GM06990 (cell line): ENCODE measurements around the gene PAPPA.

Source experiments
- DNase-seq: peaks from one replicate; pipeline ENCODE4 v3.0.0-alpha.2; 2011; ENCODE audit not compliant: insufficient read length; ENCODE audit errors: extremely low read depth
- H3K27me3 ChIP-seq: replicated peaks from 2 replicates; pipeline ENCODE4 v1.6.0; 2011; ENCODE audit warnings: low read length; ENCODE audit not compliant: control insufficient read depth, insufficient read depth
- H3K36me3 ChIP-seq: 2 replicates; pipeline ENCODE4 v1.5.1; 2011; ENCODE audit warnings: low read length; ENCODE audit not compliant: control insufficient read depth, insufficient read depth
- H3K4me3 ChIP-seq: replicated peaks from 2 replicates; pipeline ENCODE4 v1.5.1; 2011; ENCODE audit warnings: low read depth, mild to moderate bottlenecking, control low read depth, low read length
- CTCF ChIP-seq: IDR thresholded peaks from 2 replicates; pipeline ENCODE4 v1.5.1; 2011; ENCODE audit warnings: low read length, control low read depth, mild to moderate bottlenecking, inconsistent platforms; ENCODE audit not compliant: insufficient read depth, poor library complexity, severe bottlenecking

The PAPPA gene

DNA sequence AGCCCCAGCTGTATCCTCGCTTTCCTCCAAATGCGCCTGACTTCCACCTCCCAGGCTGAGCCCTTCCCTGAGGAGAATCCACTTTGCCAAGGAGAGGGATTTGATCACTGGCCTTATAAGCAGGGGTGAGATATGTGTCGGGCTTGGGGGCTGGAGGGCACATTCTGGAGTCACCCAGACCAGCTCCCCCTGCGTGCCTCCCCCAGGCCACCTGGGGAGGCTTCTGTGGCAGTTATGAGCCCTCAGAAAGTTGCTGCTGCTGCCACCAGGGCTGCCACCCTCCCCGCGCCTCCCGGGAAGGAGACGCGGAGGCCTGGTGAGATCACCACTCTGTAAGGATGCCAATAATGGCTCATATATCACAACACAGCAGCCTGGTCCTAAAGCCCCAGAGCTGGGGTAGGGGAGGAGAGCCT, 211.5 kb downstream of the PAPPA start:
- TF ChIP-seq CTCF: no peak
- no peak for DNase-seq
- no peak overlapping the region for H3K4me3 ChIP-seq
- no peaks in the 10 kb centered on the region for H3K27me3 ChIP-seq
- H3K36me3 ChIP-seq: no peaks in the 10 kb centered on the region

DNA sequence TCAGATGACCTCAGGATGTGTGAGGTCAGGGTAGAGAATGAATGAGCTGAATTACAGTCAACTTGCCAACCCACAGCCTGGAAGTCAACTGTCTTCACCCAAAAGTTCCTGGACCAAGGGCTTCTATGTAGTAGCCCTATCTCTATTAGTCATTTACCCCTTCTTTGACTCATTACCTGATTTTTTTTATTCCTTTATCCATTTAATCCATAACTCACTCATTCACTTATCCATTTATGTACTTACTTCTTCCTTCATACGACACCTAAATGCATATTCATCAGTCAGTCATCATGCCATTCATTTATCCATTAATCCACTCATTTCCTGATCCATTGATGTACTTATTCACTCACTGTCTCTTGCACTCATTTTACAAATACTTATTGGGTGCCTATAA, 212.7 kb downstream of the PAPPA start:
- DNase-seq: no peak
- H3K27me3 ChIP-seq: no peaks in the 10 kb centered on the region
- TF ChIP-seq CTCF: no peak
- no peak overlapping the region for H3K4me3 ChIP-seq
- H3K36me3 ChIP-seq: no peaks in the 10 kb centered on the region

DNA sequence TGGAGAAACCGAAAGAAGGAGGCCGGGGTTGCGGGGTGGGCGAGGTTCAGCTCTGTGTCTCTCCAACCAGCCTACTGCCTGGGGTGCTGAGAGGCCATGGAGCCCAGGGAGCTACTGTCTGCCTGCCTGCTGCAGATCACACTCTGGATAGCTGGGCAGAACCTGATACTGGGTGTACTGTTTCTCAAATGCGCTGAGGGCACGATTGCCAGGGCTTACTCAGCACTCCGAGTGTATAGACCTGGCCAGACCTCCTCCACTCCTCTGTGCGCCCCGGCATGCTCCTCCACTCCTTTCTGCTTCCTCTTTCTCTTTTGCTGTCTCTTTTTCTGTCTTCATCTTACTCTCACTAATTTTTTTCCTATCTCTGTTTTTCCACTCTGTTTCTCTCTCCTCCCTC, 215.1 kb downstream of the PAPPA start:
- Histone ChIP-seq H3K36me3 (no peaks in the 10 kb centered on the region), H3K4me3 (no peak overlapping the region), H3K27me3 (no peaks in the 10 kb centered on the region)
- no peak for TF ChIP-seq CTCF
- no peak for DNase-seq

DNA sequence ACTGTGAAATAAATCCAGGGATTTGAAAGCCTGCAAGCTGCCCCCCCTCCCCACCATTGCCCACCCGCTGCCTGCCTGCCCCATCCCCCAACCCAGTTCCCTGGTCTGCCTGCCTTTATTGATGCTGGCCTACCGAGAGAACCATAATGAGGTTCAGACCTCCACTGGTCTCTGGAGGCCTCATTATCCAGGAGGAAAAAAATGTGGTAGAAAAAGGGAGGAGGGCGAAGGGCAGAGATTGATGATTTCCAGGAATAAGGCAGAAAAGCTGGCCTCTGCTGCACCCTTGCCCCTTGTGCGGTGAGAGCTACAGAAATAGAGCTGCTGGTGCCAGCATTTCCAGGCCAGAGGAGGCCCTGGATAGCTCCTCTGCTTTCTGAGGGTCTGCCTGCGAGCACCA, 216.1 kb downstream of the PAPPA start:
- H3K4me3 ChIP-seq: no peak overlapping the region
- DNase-seq: no peak
- no peaks in the 10 kb centered on the region for H3K36me3 ChIP-seq
- H3K27me3 ChIP-seq: no peaks in the 10 kb centered on the region
- TF ChIP-seq CTCF: no peak

GRCh38 chr9:116370556-116370955, 217.0 kb downstream of the PAPPA start:
- no peak for TF ChIP-seq CTCF
- H3K4me3 ChIP-seq: no peak overlapping the region
- no peaks in the 10 kb centered on the region for H3K36me3 ChIP-seq
- no peaks in the 10 kb centered on the region for H3K27me3 ChIP-seq
- no peak for DNase-seq

- Histone ChIP-seq H3K36me3 (no peaks in the 10 kb centered on the region), H3K4me3 (no peak overlapping the region), H3K27me3 (no peaks in the 10 kb centered on the region)
- DNase-seq: no peak
- no peak for TF ChIP-seq CTCF
Measured at GRCh38 chr9:116372081-116372673, 218.6 kb downstream of the PAPPA start.
